Choroid plexus epithelial cell (primary cell): Measurements from ENCODE around the gene AJM1.

Experiments used
- DNase-seq: peaks from one replicate; pipeline ENCODE4 v3.0.0-alpha.2; 2010; ENCODE audit warnings: low read depth
- H3K4me3 ChIP-seq: 2 replicates; pipeline ENCODE4 v1.5.1; 2011; ENCODE audit warnings: low read depth, mild to moderate bottlenecking, control low read depth, low read length, moderate library complexity
- TF ChIP-seq, protein P1 (sequence below): conservative IDR thresholded peaks from 2 replicates; pipeline ENCODE4 v1.5.1; 2011; ENCODE audit warnings: low read depth, mild to moderate bottlenecking, control low read depth, inconsistent platforms, low read length, moderate library complexity

AJM1 gene

DNA sequence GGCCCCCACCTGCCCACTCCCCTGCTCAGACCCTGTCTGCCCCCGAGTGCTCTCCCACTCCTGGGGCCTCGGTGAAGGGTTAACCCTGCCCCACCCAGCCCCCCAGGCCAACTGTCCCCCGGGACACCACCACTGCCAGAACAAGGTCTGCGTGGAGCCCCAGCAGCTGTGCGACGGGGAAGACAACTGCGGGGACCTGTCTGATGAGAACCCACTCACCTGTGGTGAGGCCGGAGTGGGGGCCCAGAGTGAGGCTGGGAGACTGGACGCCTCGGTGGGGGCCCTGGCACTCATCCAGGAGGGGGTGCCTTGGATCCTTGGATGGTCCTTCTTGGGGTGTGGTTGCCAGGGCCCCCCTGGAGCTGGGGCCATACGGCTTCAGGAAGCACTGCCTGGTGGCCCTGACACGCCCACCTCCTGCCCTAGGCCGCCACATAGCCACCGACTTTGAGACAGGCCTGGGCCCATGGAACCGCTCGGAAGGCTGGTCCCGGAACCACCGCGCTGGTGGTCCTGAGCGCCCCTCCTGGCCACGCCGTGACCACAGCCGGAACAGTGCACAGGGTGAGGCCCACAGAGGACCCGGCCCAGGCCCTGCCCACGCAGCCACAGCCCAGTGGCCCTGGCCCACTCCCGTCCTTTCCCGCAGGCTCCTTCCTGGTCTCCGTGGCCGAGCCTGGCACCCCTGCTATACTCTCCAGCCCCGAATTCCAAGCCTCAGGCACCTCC lies 12.0 kb downstream of the AJM1 start:
- DNase-seq: no peak
- no peak overlapping the region for H3K4me3 ChIP-seq
- TF ChIP-seq, protein P1, sequence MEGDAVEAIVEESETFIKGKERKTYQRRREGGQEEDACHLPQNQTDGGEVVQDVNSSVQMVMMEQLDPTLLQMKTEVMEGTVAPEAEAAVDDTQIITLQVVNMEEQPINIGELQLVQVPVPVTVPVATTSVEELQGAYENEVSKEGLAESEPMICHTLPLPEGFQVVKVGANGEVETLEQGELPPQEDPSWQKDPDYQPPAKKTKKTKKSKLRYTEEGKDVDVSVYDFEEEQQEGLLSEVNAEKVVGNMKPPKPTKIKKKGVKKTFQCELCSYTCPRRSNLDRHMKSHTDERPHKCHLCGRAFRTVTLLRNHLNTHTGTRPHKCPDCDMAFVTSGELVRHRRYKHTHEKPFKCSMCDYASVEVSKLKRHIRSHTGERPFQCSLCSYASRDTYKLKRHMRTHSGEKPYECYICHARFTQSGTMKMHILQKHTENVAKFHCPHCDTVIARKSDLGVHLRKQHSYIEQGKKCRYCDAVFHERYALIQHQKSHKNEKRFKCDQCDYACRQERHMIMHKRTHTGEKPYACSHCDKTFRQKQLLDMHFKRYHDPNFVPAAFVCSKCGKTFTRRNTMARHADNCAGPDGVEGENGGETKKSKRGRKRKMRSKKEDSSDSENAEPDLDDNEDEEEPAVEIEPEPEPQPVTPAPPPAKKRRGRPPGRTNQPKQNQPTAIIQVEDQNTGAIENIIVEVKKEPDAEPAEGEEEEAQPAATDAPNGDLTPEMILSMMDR: no peak

DNA sequence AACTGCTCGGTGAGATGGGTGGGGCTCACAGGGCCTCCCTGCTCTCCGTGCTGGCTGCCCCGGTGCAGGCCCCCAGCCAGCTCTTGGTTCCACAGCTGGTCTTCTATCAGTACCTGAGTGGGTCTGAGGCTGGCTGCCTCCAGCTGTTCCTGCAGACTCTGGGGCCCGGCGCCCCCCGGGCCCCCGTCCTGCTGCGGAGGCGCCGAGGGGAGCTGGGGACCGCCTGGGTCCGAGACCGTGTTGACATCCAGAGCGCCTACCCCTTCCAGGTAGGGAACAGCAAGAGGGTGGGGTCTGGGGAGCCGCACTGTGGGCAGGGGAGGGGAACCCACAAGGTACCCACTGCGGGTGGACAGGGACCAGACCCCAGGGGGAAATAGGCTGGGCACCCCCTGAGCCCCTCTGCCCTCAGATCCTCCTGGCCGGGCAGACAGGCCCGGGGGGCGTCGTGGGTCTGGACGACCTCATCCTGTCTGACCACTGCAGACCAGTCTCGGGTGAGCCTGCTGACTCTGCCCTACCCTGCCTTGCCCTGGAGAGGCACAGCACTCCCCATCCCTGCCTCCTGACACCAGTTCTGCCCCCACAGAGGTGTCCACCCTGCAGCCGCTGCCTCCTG lies 12.7 kb downstream of the AJM1 start:
- no peak for DNase-seq
- TF ChIP-seq, protein P1: no peak
- H3K4me3 ChIP-seq: no peak overlapping the region

GRCh38 chr9:136855461-136856078 lies 13.3 kb downstream of the AJM1 start:
- no peak for DNase-seq
- no peak overlapping the region for H3K4me3 ChIP-seq

GRCh38 chr9:136856079-136856476 lies 13.8 kb downstream of the AJM1 start:
- no peak overlapping the region for H3K4me3 ChIP-seq
- DNase-seq: no peak
- TF ChIP-seq, protein P1: no peak

More at GRCh38 chr9:136855461-136856078, 13.3 kb downstream of the AJM1 start:
- TF ChIP-seq, protein P1: no peak

- TF ChIP-seq, protein P1: no peak
- no peak overlapping the region for H3K4me3 ChIP-seq
- no peak for DNase-seq
These were observed 14.4 kb downstream of the AJM1 start for GRCh38 chr9:136856541-136857141.

DNA sequence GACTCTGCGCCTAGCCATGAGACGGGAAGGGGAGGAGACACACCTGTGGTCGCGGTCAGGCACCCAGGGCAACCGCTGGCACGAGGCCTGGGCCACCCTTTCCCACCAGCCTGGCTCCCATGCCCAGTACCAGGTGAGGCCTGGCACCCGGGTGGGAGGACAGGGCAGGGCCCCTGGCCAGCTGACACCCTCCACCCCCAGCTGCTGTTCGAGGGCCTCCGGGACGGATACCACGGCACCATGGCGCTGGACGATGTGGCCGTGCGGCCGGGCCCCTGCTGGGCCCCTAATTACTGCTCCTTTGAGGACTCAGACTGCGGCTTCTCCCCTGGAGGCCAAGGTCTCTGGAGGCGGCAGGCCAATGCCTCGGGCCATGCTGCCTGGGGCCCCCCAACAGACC lies 14.9 kb downstream of the AJM1 start:
- TF ChIP-seq, protein P1: no peak
- no peak overlapping the region for H3K4me3 ChIP-seq
- DNase-seq: no peak
